HepG2 (cell line): ENCODE data around the gene TGFBI. TPM values are rescaled to one million over a fixed set of nuclear protein-coding genes. Genes with fewer than 3 reads are reported as not detected.
A peak's percentile ranks its signal among the peaks of the same experiment; 100 is the strongest.

Experiments
- ATAC-seq: fragments of 200-7000 bp; cut with Tn5 transposase; 3 replicates; pipeline ENCODE4 v1.9.1; 2020; ENCODE audit warnings: mild to moderate bottlenecking, moderate library complexity
- BruUV-seq: library from RNA; stranded (reverse); fragments of 400-500 nt; replicated peaks from 2 replicates; lab custom pipeline; 2021; lab: Mats Ljungman, UMichigan
- CTCF ChIA-PET: fragments of 300-600 bp; formaldehyde crosslinking; extraction: SDS; loops from one replicate; lab custom pipeline; 2021; ENCODE audit warnings: low total read pairs, inconsistent platforms, low intra/inter-chr PET ratio; lab: Yijun Ruan, JAX
- POLR2A ChIA-PET: fragments of 350-600 bp; sonication (Branson Sonifier 250); formaldehyde crosslinking; loops from one replicate; lab custom pipeline; 2020; ENCODE audit warnings: antibody characterized with exemption, inconsistent platforms; lab: Yijun Ruan, JAX
- DNase-seq: peaks from one replicate; pipeline ENCODE4 v3.0.0-alpha.2; 2015; ENCODE audit warnings: low spot score
- FAIRE-seq: peaks from 3 replicates; lab custom pipeline; 2011; peaks lifted over from hg19 to GRCh38; lab: Jason Lieb, UNC
- H2AFZ ChIP-seq: one replicate; pipeline ENCODE4 v1.6.1; 2011; ENCODE audit warnings: low read length, inconsistent platforms
- H3K27ac ChIP-seq: fragments of 300-600 bp; 3 replicates; pipeline ENCODE4 v1.8.0; 2011; ENCODE audit warnings: mixed run types, mild to moderate bottlenecking, mixed read lengths, low read length, inconsistent platforms; ENCODE audit not compliant: insufficient read depth; ENCODE audit errors: extremely low read length
- H3K27me3 ChIP-seq, 2 experiments: fragments of 200-600 bp in 1 of 2; 2 replicates in 1 of 2; 3 replicates in 1 of 2; pipeline versions ENCODE4 v1.6.0 to v1.8.0; 2011; ENCODE audit warnings: low read length in 2 of 2, mild to moderate bottlenecking in 2 of 2, moderate library complexity in 2 of 2, inconsistent platforms in 1 of 2; ENCODE audit not compliant: insufficient read depth in 2 of 2, control insufficient read depth in 1 of 2
- H3K36me3 ChIP-seq, 2 experiments: fragments of 200-600 bp in 1 of 2; replicated peaks in 1 of 2; 2 replicates in 1 of 2; 3 replicates in 1 of 2; pipeline versions ENCODE4 v1.5.1 to v1.8.0; 2011; ENCODE audit warnings: low read length in 2 of 2, inconsistent platforms in 1 of 2; ENCODE audit not compliant: insufficient read depth in 2 of 2, control insufficient read depth in 1 of 2
- H3K4me1 ChIP-seq: 2 replicates; pipeline ENCODE4 v1.5.1; 2012; ENCODE audit warnings: low read length, inconsistent platforms; ENCODE audit not compliant: insufficient read depth
- H3K4me2 ChIP-seq: 2 replicates; pipeline ENCODE4 v1.6.0; 2011; ENCODE audit warnings: low read depth, low read length, inconsistent platforms
- H3K4me3 ChIP-seq, 3 experiments: fragments of 200-600 bp in 1 of 3; sonication (generic), shearing (Covaris generic) in 1 of 3; replicated peaks in 1 of 3; 2 replicates each; pipeline ENCODE4 v1.5.1; 2011 to 2016; ENCODE audit warnings: low read length in 3 of 3, inconsistent platforms in 2 of 3, low read depth in 2 of 3, mild to moderate bottlenecking in 2 of 3, control low read depth in 1 of 3, mixed read lengths in 1 of 3; ENCODE audit not compliant: insufficient read depth in 1 of 3
- H3K79me2 ChIP-seq: one replicate; pipeline ENCODE4 v1.6.1; 2011; ENCODE audit warnings: low read length, inconsistent platforms; ENCODE audit not compliant: insufficient read depth
- H3K9ac ChIP-seq: 2 replicates; pipeline ENCODE4 v1.6.0; 2011; ENCODE audit warnings: mild to moderate bottlenecking, low read depth, low read length, inconsistent platforms; ENCODE audit not compliant: insufficient read depth
- H3K9me3 ChIP-seq: 2 replicates; pipeline ENCODE4 v1.5.1; 2012; ENCODE audit warnings: mild to moderate bottlenecking, low read length
- H4K20me1 ChIP-seq: 2 replicates; pipeline ENCODE4 v1.6.0; 2011; ENCODE audit warnings: inconsistent platforms, mild to moderate bottlenecking, low read length, moderate library complexity; ENCODE audit not compliant: insufficient read depth
- ARHGAP35 ChIP-seq: sonication (generic); formaldehyde crosslinking; IDR thresholded peaks from 2 replicates; pipeline ENCODE4 v1.9.0; 2022; ENCODE audit warnings: mild to moderate bottlenecking, inconsistent platforms, moderate library complexity, missing genetic modification reagents, borderline replicate concordance
- ARNTL ChIP-seq: sonication (generic); formaldehyde crosslinking; IDR thresholded peaks from 2 replicates; pipeline ENCODE4 v1.4.0; 2020; ENCODE audit warnings: mild to moderate bottlenecking, missing genetic modification reagents
- BORCS8-MEF2B ChIP-seq: sonication (generic); formaldehyde crosslinking; IDR thresholded peaks from 2 replicates; pipeline ENCODE4 v1.8.0; 2022; ENCODE audit warnings: mild to moderate bottlenecking, missing genetic modification reagents
- CCDC6 ChIP-seq: sonication (generic); formaldehyde crosslinking; IDR thresholded peaks from 2 replicates; pipeline ENCODE4 v1.8.1; 2022; ENCODE audit warnings: mild to moderate bottlenecking, missing genetic modification reagents, moderate library complexity
- FIP1L1 ChIP-seq: fragments of 200-400 bp; formaldehyde crosslinking; IDR thresholded peaks from 2 replicates; pipeline ENCODE4 v1.6.1; 2018; ENCODE audit warnings: low read depth, mild to moderate bottlenecking, low read length, moderate library complexity, borderline replicate concordance; ENCODE audit not compliant: insufficient read depth
- HNRNPL ChIP-seq: fragments of 200-400 bp; formaldehyde crosslinking; IDR thresholded peaks from 2 replicates; pipeline ENCODE4 v1.6.1; 2017; ENCODE audit warnings: mild to moderate bottlenecking, low read depth, low read length
- NONO ChIP-seq, 2 experiments: fragments of 450-650 bp in 1 of 2; sonication (generic) in 1 of 2; formaldehyde crosslinking in 1 of 2; IDR thresholded peaks in 1 of 2; conservative IDR thresholded peaks in 1 of 2; 2 replicates each; pipeline versions ENCODE4 v1.6.1 to v1.8.0; 2017 to 2022; ENCODE audit warnings: mild to moderate bottlenecking in 1 of 2, missing genetic modification reagents in 1 of 2, moderate library complexity in 1 of 2
- RBM22 ChIP-seq: fragments of 200-400 bp; formaldehyde crosslinking; optimal IDR thresholded peaks from 2 replicates; pipeline ENCODE3; 2017; ENCODE audit warnings: mild to moderate bottlenecking, low read length, moderate library complexity
- REXO4 ChIP-seq: sonication (generic); formaldehyde crosslinking; IDR thresholded peaks from 2 replicates; pipeline ENCODE4 v1.8.0; 2022; ENCODE audit warnings: missing genetic modification reagents, mild to moderate bottlenecking, borderline replicate concordance
- SOX5 ChIP-seq: IDR thresholded peaks from 2 replicates; pipeline ENCODE4 v1.6.1; 2016; ENCODE audit warnings: borderline replicate concordance
- SOX6 ChIP-seq, 2 experiments: fragments of 450-650 bp in 1 of 2; sonication (generic) in 1 of 2; formaldehyde crosslinking in 1 of 2; IDR thresholded peaks; 2 replicates each; pipeline versions ENCODE4 v1.4.0 to v1.6.1; 2017 to 2020; ENCODE audit warnings: antibody characterized with exemption in 1 of 2, mild to moderate bottlenecking in 1 of 2, missing genetic modification reagents in 1 of 2
- SSRP1 ChIP-seq: IDR thresholded peaks from 2 replicates; pipeline ENCODE4 v1.6.1; 2016; ENCODE audit warnings: control low read depth
- TSC22D2 ChIP-seq: sonication (generic); formaldehyde crosslinking; IDR thresholded peaks from 2 replicates; pipeline ENCODE4 v1.5.1; 2020; ENCODE audit warnings: missing genetic modification reagents, mild to moderate bottlenecking, borderline replicate concordance
- ZBTB3 ChIP-seq: sonication (generic); formaldehyde crosslinking; IDR thresholded peaks from 2 replicates; pipeline ENCODE4 v1.4.0; 2020; ENCODE audit warnings: low read depth, mild to moderate bottlenecking, moderate library complexity, missing genetic modification reagents, borderline replicate concordance
- ZBTB44 ChIP-seq: sonication (generic); formaldehyde crosslinking; IDR thresholded peaks from 2 replicates; pipeline ENCODE4 v1.4.0; 2020; ENCODE audit warnings: missing genetic modification reagents
- ZFY ChIP-seq: sonication (generic); formaldehyde crosslinking; IDR thresholded peaks from 2 replicates; pipeline ENCODE4 v1.4.0; 2020; ENCODE audit warnings: missing genetic modification reagents
- ZIK1 ChIP-seq: sonication (generic); formaldehyde crosslinking; IDR thresholded peaks from 2 replicates; pipeline ENCODE4 v1.5.0; 2020; ENCODE audit warnings: mild to moderate bottlenecking, low read depth, missing genetic modification reagents, borderline replicate concordance
- ZMAT3 ChIP-seq: sonication (generic); formaldehyde crosslinking; conservative IDR thresholded peaks from 2 replicates; pipeline ENCODE4 v1.7.0; 2021; ENCODE audit warnings: missing genetic modification reagents
- ZSCAN29 ChIP-seq: sonication (generic); formaldehyde crosslinking; conservative IDR thresholded peaks from 2 replicates; pipeline ENCODE4 v1.4.0; 2020; ENCODE audit warnings: mild to moderate bottlenecking, missing genetic modification reagents
- WGBS: methylation state at CpG from one replicate; pipeline ENCODE4 v1.1.6; 2017; ENCODE audit warnings: low lambda C conversion rate; 5-methylcytosine and 5-hydroxymethylcytosine counted together
- in situ Hi-C: cut with HindIII; loops from 2 replicates; pipeline ENCODE4 v1.10.0; 2017; ENCODE audit warnings: low pct_unique_long_range_greater_than_20kb; ENCODE audit not compliant: extremely low pct_ligation_motif_present
- intact Hi-C: fragments of 100-400 bp; cut with micrococcal nuclease; formaldehyde crosslinking; loops from one replicate; pipeline ENCODE4 v1.10.0; 2022; ENCODE audit not compliant: unreplicated experiment
- polyA plus RNA-seq, 8 experiments: library from polyadenylated mRNA; depleted of rRNA in 3 of 8; stranded (reverse) in 7 of 8; unstranded in 1 of 8; fragments of >200 nt; fragmentation: Illumina TruSeq in 4 of 8; extraction: Trizol in 4 of 8; gene quantifications; 2 replicates each; pipeline versions ENCODE4 v1.2.1 to v1.2.3, GENCODE V29; 2011 to 2016; ENCODE audit warnings: low read depth in 4 of 8, missing spikeins in 1 of 8, mixed read lengths in 1 of 8; ENCODE audit not compliant: insufficient read depth in 1 of 8
- total RNA-seq, 5 experiments: library from RNA; depleted of rRNA; stranded (reverse); fragments of >200 nt; fragmentation: Illumina TruSeq; extraction: Trizol; gene quantifications; 2 replicates each; pipeline ENCODE4 v1.2.3, GENCODE V29; 2016; ENCODE audit warnings: low read depth in 1 of 5
- TF ChIP-seq, protein P1 (sequence below): sonication (generic); formaldehyde crosslinking; IDR thresholded peaks from 2 replicates; pipeline ENCODE4 v1.5.0; 2020; ENCODE audit warnings: missing genetic modification reagents, mild to moderate bottlenecking, borderline replicate concordance

The TGFBI gene
- total and polyA plus RNA-seq, 2 of the 13 experiments (the other 11 are each of a cell fraction or from before 2014, with no cell fraction given) = 275 to 457 TPM

DNA sequence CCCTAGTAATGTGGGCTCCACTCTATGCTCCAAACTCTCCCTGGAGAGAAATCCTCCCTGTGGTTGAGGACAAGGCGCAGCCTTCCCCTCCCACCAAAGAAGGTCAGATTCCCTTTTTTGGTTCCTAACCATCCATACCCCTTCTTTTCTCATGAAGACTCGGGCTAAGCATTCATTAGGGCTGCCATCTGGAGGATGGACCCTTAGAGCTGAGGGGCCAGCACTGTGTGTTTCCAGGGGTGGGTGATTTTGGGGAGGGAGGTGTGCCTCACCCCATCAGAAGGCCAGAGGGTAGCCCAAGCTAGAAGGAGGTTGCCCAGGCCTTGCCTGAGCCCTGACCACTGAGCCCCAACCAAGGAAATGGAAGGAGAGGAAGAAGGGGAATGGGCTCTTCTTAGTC is 36.8 kb downstream of the TGFBI start (continued):
- TF ChIP-seq ZMAT3 (CRISPR knock-in tag) = no peak
- TF ChIP-seq FIP1L1 = no peak
- TF ChIP-seq ZBTB44 (CRISPR knock-in tag) = no peak
- no peak for TF ChIP-seq ZBTB3 (CRISPR knock-in tag)
- no peak for TF ChIP-seq ZSCAN29 (CRISPR knock-in tag)
- TF ChIP-seq ARHGAP35 (CRISPR knock-in tag) = no peak
- TF ChIP-seq CCDC6 (CRISPR knock-in tag) = no peak
- no peak for TF ChIP-seq ARNTL
- no peak for TF ChIP-seq RBM22
- TF ChIP-seq SOX5 (CRISPR knock-in tag) = no peak
- no peak for TF ChIP-seq SSRP1 (CRISPR knock-in tag)

GRCh38 chr5:136066661-136067271 is 38.0 kb downstream of the TGFBI start:
- no peak overlapping the region for H2AFZ ChIP-seq
- H4K20me1 ChIP-seq = no peaks in the 10 kb centered on the region
- peak overlapping the region; percentile 72 for H3K27ac ChIP-seq
- in situ Hi-C loops = no loop called here
- BruUV-seq = no TSS peak
- DNase-seq (peak; percentile 73), FAIRE-seq (peak; percentile 73), ATAC-seq (peak; percentile 90)
- H3K4me3 ChIP-seq = peak overlapping the region in 1 of 3 experiments; percentile 54; a peak in 2 of 6 replicates
- H3K79me2 ChIP-seq = no peaks in the 10 kb centered on the region
- WGBS = 16% methylated on average over 3 of the region's 4 CpGs
- POLR2A ChIA-PET = interaction anchor here (0.6 to 2.2 kb wide), 8 partner anchors 9 to 93 kb away, joined by 3 to 21 read pairs (median 5); partner anchors contain the start of genes SMAD5 and TGFBI
- intact Hi-C loops = loop anchor here (1.0 kb wide), 1 partner anchor 13 kb away; no protein-coding TSS in a partner anchor
- H3K9ac ChIP-seq = peak overlapping the region; percentile 28; the same call in 1 of the 2 replicates
- CTCF ChIA-PET = interaction anchor here (0.9 kb wide), 1 partner anchor 107 kb away, joined by 3 read pairs; no protein-coding TSS in a partner anchor
- H3K9me3 ChIP-seq = 0 out of 2 replicates have a peak, but pooled peaks cover 4% of the 10 kb centered on the region
- peaks cover 41% of the 10 kb centered on the region for H3K4me1 ChIP-seq
- no peaks in the 10 kb centered on the region for H3K27me3 ChIP-seq
- H3K4me2 ChIP-seq = peak overlapping the region; percentile 83
- peaks cover 10 to 26% of the 10 kb centered on the region in 2 experiments for H3K36me3 ChIP-seq
- no peak for TF ChIP-seq SOX6 (IDR thresholded peaks at IDR 0.05)
- TF ChIP-seq SOX6 (CRISPR knock-in tag; IDR thresholded peaks at IDR 0.05) = peak; percentile 33; the same call in 1 of the 2 replicates
- no peak for TF ChIP-seq NONO (IDR thresholded peaks at IDR 0.05)
- no peak for TF ChIP-seq NONO (CRISPR knock-in tag; conservative IDR thresholded peaks at IDR 0.05)
- peak; percentile 55 for TF ChIP-seq ZFY
- no peak for TF ChIP-seq ZIK1
- 0 out of 2 replicates have a peak, but pooled peaks have one; percentile 33 for TF ChIP-seq BORCS8-MEF2B
- TF ChIP-seq, protein P1, sequence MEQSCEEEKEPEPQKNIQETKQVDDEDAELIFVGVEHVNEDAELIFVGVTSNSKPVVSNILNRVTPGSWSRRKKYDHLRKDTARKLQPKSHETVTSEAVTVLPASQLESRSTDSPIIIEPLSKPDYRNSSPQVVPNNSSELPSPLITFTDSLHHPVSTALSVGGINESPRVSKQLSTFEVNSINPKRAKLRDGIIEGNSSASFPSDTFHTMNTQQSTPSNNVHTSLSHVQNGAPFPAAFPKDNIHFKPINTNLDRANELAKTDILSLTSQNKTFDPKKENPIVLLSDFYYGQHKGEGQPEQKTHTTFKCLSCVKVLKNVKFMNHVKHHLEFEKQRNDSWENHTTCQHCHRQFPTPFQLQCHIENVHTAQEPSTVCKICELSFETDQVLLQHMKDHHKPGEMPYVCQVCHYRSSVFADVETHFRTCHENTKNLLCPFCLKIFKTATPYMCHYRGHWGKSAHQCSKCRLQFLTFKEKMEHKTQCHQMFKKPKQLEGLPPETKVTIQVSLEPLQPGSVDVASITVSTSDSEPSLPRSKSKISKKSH (CRISPR knock-in tag) = no peak
- TF ChIP-seq TSC22D2 (CRISPR knock-in tag) = no peak
- TF ChIP-seq HNRNPL = 0 out of 2 replicates have a peak, but pooled peaks have one; percentile 50
- TF ChIP-seq REXO4 (CRISPR knock-in tag) = no peak
